Glomerular visceral epithelial cell (primary cell): Measurements from ENCODE around the gene PRSS27.

Experiments used
- DNase-seq: peaks from one replicate; pipeline ENCODE4 v3.0.0-alpha.2; 2016; ENCODE audit errors: extremely low spot score

The PRSS27 gene

GRCh38 chr16:2720064-2720457 lies at the start of gene PRSS27:
TSS of gene PRSS27 (minus strand) at chr16:2720224. CDS start at chr16:2720160, 64 bp downstream.
- DNase-seq: no peak

- DNase-seq: no peak
Measured at GRCh38 chr16:2769675-2770056, 49.6 kb upstream of the PRSS27 start.

GRCh38 chr16:2769100-2769529 lies 49.1 kb upstream of the PRSS27 start:
- no peak for DNase-seq

- no peak for DNase-seq
Measured at GRCh38 chr16:2768403-2769089, 48.5 kb upstream of the PRSS27 start.

- DNase-seq: no peak
Measured at GRCh38 chr16:2767891-2768290, 47.9 kb upstream of the PRSS27 start.

- DNase-seq: no peak
Measured at GRCh38 chr16:2767140-2767731, 47.2 kb upstream of the PRSS27 start.

- no peak for DNase-seq
Measured at GRCh38 chr16:2766430-2767139, 46.6 kb upstream of the PRSS27 start.

GRCh38 chr16:2765462-2766404 lies 45.7 kb upstream of the PRSS27 start:
- DNase-seq: no peak

- no peak for DNase-seq
Measured at GRCh38 chr16:2764718-2765117, 44.7 kb upstream of the PRSS27 start.

GRCh38 chr16:2763173-2763572 lies 43.1 kb upstream of the PRSS27 start:
- DNase-seq: no peak

GRCh38 chr16:2762711-2763110 lies 42.7 kb upstream of the PRSS27 start:
- no peak for DNase-seq

- no peak for DNase-seq
Measured at GRCh38 chr16:2761886-2762583, 42.0 kb upstream of the PRSS27 start.

GRCh38 chr16:2761472-2761871 lies 41.4 kb upstream of the PRSS27 start:
- no peak for DNase-seq

GRCh38 chr16:2757344-2757743 lies 37.3 kb upstream of the PRSS27 start:
- DNase-seq: no peak

GRCh38 chr16:2756288-2757015 lies 36.4 kb upstream of the PRSS27 start:
- no peak for DNase-seq

- no peak for DNase-seq
Measured at GRCh38 chr16:2755158-2755557, 35.1 kb upstream of the PRSS27 start.

- no peak for DNase-seq
Measured at GRCh38 chr16:2753733-2754020, 33.7 kb upstream of the PRSS27 start.

GRCh38 chr16:2752850-2753732 lies 33.1 kb upstream of the PRSS27 start:
- DNase-seq: peak; percentile 80

- peak; percentile 92 for DNase-seq
Measured at GRCh38 chr16:2752035-2752849, 32.2 kb upstream of the PRSS27 start, which contains the start of gene SRRM2. TSS of gene SRRM2 (plus strand) at chr16:2752638. CDS start at chr16:2756365, 3,727 bp downstream.
